Lower lobe of right lung (tissue), 2 donors: ENCODE results near the gene CHAD. TPM values are rescaled to one million over a fixed set of nuclear protein-coding genes. Genes with fewer than 3 reads are reported as not detected.

Experiments used
- ATAC-seq, 2 donors: fragments of 200-7000 bp; cut with Tn5 transposase; one replicate each; pipeline ENCODE4 v1.9.1; 2020 to 2022; ENCODE audit warnings: mild to moderate bottlenecking in 2 of 2, moderate library complexity in 2 of 2
- DNase-seq: peaks from one replicate; pipeline ENCODE4 v3.0.0-alpha.2; 2020
- H3K27ac ChIP-seq: fragments of 200-600 bp; one replicate; pipeline ENCODE4 v1.8.0; 2022
- H3K27me3 ChIP-seq: fragments of 200-600 bp; one replicate; pipeline ENCODE4 v1.8.0; 2022; ENCODE audit warnings: low read depth
- H3K36me3 ChIP-seq: fragments of 200-600 bp; one replicate; pipeline ENCODE4 v1.8.0; 2022; ENCODE audit warnings: mild to moderate bottlenecking
- H3K4me1 ChIP-seq: fragments of 200-600 bp; one replicate; pipeline ENCODE4 v1.8.0; 2022
- H3K4me3 ChIP-seq: fragments of 200-600 bp; one replicate; pipeline ENCODE4 v1.8.0; 2022; ENCODE audit warnings: mild to moderate bottlenecking
- H3K9me3 ChIP-seq: fragments of 200-600 bp; one replicate; pipeline ENCODE4 v1.8.0; 2022
- intact Hi-C: fragments of 100-400 bp; cut with DNase I; formaldehyde crosslinking; loops from one replicate; pipeline ENCODE4 v1.11.0; 2022
- total RNA-seq: library from RNA; stranded (reverse); fragmentation: NEBNext Ultra II Directional; extraction: Animal tissue kit (Norgen Biotek cat#: 25700); gene quantifications from one replicate; pipeline ENCODE4 v1.2.1, GENCODE V29; 2021
- TF ChIP-seq, protein P1 (sequence below): fragments of 200-600 bp; IDR thresholded peaks from one replicate; pipeline ENCODE4 v1.8.0; 2022; ENCODE audit warnings: antibody characterized with exemption, mild to moderate bottlenecking
- donor health status: DM: no; HTN: yes; CAD: no; lungs with severe emphysema.

Gene CHAD
- total RNA-seq, 1 donor from 2014 or later, result not detected

DNA sequence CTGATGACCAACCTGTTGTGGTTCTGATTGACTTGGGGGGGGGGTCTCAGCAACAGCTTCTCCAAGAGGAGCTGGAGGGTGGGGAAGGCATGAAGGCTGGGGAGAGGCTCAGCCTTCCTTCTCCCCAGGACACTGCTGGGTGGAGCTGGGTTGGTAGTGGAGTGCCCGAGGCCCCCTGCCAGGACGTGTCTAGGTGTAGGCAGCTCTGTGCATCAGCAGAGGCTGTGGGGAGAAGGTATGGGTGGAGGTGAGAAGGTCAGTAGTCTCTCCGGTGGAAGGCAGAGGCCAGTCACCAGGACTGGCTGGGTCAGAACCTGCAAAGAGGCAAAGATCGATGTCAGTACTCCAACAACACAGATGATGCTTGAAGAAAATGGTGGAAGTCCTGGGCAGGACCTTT lies 3.9 kb downstream of the CHAD start:
- ATAC-seq (no peak), DNase-seq (no peak)
- Histone ChIP-seq H3K9me3 (no peaks in the 10 kb centered on the region), H3K4me1 (peaks cover 13% of the 10 kb centered on the region), H3K36me3 (peaks cover 25% of the 10 kb centered on the region), H3K27me3 (peaks cover 11% of the 10 kb centered on the region), H3K27ac (no peak overlapping the region), H3K4me3 (no peak overlapping the region)
- TF ChIP-seq, protein P1, sequence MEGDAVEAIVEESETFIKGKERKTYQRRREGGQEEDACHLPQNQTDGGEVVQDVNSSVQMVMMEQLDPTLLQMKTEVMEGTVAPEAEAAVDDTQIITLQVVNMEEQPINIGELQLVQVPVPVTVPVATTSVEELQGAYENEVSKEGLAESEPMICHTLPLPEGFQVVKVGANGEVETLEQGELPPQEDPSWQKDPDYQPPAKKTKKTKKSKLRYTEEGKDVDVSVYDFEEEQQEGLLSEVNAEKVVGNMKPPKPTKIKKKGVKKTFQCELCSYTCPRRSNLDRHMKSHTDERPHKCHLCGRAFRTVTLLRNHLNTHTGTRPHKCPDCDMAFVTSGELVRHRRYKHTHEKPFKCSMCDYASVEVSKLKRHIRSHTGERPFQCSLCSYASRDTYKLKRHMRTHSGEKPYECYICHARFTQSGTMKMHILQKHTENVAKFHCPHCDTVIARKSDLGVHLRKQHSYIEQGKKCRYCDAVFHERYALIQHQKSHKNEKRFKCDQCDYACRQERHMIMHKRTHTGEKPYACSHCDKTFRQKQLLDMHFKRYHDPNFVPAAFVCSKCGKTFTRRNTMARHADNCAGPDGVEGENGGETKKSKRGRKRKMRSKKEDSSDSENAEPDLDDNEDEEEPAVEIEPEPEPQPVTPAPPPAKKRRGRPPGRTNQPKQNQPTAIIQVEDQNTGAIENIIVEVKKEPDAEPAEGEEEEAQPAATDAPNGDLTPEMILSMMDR, result no peak
- intact Hi-C loops, result no loop called here

DNA sequence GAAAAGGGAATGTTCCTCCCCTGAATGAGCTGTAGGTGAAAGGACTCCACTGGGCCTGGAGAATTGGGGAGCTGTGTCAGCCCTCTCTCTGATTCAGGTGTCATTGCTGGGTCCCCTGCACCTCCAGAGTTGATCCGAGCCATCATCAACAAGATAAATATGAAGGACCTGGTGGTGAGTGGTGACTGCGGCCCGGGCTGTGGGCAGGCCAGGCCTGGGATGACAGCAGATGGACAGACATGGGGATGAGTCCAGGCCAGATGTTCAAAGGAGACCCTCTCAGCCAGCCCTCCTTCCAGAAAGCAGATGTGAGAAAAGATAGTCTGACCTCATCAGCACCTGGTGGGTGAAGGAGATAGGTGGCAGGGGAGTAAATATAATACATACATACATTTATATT lies 4.6 kb downstream of the CHAD start:
- Histone ChIP-seq H3K9me3 (no peaks in the 10 kb centered on the region), H3K27ac (no peak overlapping the region), H3K4me1 (peaks cover 9% of the 10 kb centered on the region), H3K27me3 (peaks cover 11% of the 10 kb centered on the region), H3K36me3 (peaks cover 25% of the 10 kb centered on the region), H3K4me3 (no peak overlapping the region)
- TF ChIP-seq, protein P1, result no peak
- ATAC-seq (no peak), DNase-seq (no peak)
- intact Hi-C loops, result no loop called here

DNA sequence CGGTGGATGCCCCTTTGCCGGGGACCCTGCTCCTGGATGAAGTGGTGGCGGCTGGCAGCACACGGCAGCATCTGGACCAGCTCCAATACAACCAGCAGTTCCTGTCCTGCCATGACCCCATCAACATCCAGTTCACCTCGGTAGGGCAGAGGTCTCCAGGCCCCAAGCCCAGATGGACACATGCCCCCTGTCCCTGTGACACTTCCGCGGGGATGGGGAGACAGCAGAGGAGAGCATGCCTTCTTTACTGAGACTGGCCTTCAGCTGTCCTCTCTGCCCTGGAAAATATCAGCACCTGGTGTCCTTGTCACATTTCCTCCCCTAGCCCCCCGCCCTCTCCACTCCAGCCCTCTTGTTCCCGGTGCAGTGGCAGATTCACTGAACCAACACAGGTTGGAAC lies 6.2 kb downstream of the CHAD start:
- TF ChIP-seq, protein P1, result no peak
- no peak for DNase-seq
- Histone ChIP-seq H3K27me3 (no peaks in the 10 kb centered on the region), H3K4me3 (no peak overlapping the region), H3K9me3 (no peaks in the 10 kb centered on the region), H3K36me3 (peaks cover 25% of the 10 kb centered on the region), H3K27ac (no peak overlapping the region), H3K4me1 (no peaks in the 10 kb centered on the region)
- intact Hi-C loops, result no loop called here
- no peak for ATAC-seq

- H3K4me1 ChIP-seq, result no peaks in the 10 kb centered on the region
- no peak for DNase-seq
- no peaks in the 10 kb centered on the region for H3K9me3 ChIP-seq
- no peaks in the 10 kb centered on the region for H3K27me3 ChIP-seq
- peaks cover 25% of the 10 kb centered on the region for H3K36me3 ChIP-seq
- intact Hi-C loops, result no loop called here
- TF ChIP-seq, protein P1, result no peak
- H3K27ac ChIP-seq, result no peak overlapping the region
- H3K4me3 ChIP-seq, result no peak overlapping the region
- no peak for ATAC-seq
These were observed 7.0 kb downstream of the CHAD start for GRCh38 chr17:50461550-50462132.

GRCh38 chr17:50460831-50461526 lies 7.7 kb downstream of the CHAD start:
- DNase-seq, result no peak
- no peak for ATAC-seq
- no peaks in the 10 kb centered on the region for H3K4me1 ChIP-seq
- no peaks in the 10 kb centered on the region for H3K27me3 ChIP-seq
- H3K27ac ChIP-seq, result no peak overlapping the region
- no peak overlapping the region for H3K4me3 ChIP-seq
- intact Hi-C loops, result no loop called here
- TF ChIP-seq, protein P1, result no peak
- no peaks in the 10 kb centered on the region for H3K9me3 ChIP-seq
- peaks cover 25% of the 10 kb centered on the region for H3K36me3 ChIP-seq
